AML-193 (cell line): Measurements from ENCODE around the gene TBC1D3C.
"Not testable (repeated sequence)": the region's sequence is repeated elsewhere in the genome, so short reads cannot be mapped to it uniquely, and the experiment has no call there.

Experiments
- DNase-seq, 2 experiments: peaks; one replicate each; lab custom pipeline; 2025; lab: John Stamatoyannopoulos, UW

TBC1D3C gene

DNA sequence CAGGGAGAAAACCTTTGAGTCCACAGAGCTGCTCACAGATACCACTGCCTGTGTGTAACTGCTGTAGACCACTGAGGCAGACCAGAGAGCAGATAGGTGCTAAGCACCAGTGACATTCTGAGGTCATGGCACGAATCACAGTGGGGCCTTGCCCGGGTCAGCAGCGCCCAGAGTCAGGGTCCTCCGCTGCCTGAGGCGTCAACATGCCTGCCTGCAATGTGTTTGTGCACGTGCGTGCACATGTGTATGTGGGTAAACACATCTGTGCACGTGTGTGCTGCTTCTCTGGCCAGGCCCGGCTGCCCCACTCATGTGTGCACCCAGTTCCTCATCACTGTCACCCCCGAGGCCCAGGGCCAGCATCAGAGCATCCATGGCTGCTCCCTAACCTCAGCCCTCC lies at the start of gene TBC1D3C:
Gene TBC1D3C, minus strand, starts transcription at position 101 of the 400 bp plus-strand sequence. CDS start 1,568 bp downstream, outside the sequence.
- DNase-seq: not testable (repeated sequence)

GRCh38 chr17:38099262-38099661 lies 30.8 kb upstream of the TBC1D3C start:
- DNase-seq: not testable (repeated sequence)

- not testable (repeated sequence) for DNase-seq
These were observed 25.7 kb upstream of the TBC1D3C start for GRCh38 chr17:38094059-38094694.

GRCh38 chr17:38088120-38088519 lies 19.7 kb upstream of the TBC1D3C start:
- DNase-seq: not testable (repeated sequence)

DNA sequence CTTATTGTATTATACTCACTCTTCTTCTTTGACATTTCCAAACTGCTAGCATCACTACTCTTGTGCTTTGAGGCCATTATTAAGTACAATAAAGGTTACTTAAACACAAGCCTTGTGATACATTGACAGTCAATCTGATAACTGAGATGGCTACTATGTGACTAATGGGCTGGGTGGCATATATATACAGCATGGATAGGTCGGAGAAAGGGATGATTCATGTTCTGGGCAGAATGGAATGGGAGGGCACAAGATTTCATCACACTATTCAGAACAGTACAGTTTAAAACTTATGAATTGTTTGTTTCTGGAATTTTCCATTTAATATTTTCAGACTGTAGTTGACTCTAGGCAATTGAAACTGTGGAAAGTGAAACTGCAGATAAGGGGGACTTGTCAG lies 18.9 kb upstream of the TBC1D3C start:
- DNase-seq: not testable (repeated sequence)
